Measurements from ENCODE around the gene LNP1.

- TF ChIP-seq CTCF (IDR thresholded peaks at IDR 0.05) (no peak), REST (IDR thresholded peaks at IDR 0.05; ENCODE audit: insufficient read depth in 1 of 2, low read depth in 2 of 2, low read length in 1 of 2) (no peak), SIN3A (IDR thresholded peaks at IDR 0.05; ENCODE audit: borderline replicate concordance, insufficient read depth, low read depth, low read length) (no peak), POLR2AphosphoS5 (IDR thresholded peaks at IDR 0.05; ENCODE audit: low read depth, low read length) (no peak)
Measured at GRCh38 chr3:100419406-100419805, 18.1 kb downstream of the LNP1 start.
